Left lung (tissue), 10 donors: ENCODE measurements around the gene PRPF19. TPM values are rescaled to one million over a fixed set of nuclear protein-coding genes. Genes with fewer than 3 reads are reported as not detected.

ENCODE experiments used
- ATAC-seq: fragments of 200-7000 bp; cut with Tn5 transposase; one replicate; pipeline ENCODE4 v1.9.1; 2020; ENCODE audit warnings: moderate library complexity
- DNase-seq, 4 donors: peaks; one replicate each; pipeline ENCODE4 v3.0.0-alpha.2; 2013 to 2020
- H3K27ac ChIP-seq, 2 donors: fragments of 200-600 bp; sonication (generic) in 1 of 2; one replicate each; pipeline versions ENCODE4 v1.5.0 to v1.8.0; 2020 to 2021
- H3K27me3 ChIP-seq, 2 donors: fragments of 200-600 bp; sonication (generic) in 1 of 2; one replicate each; pipeline versions ENCODE4 v1.5.0 to v1.8.0; 2020 to 2021
- H3K36me3 ChIP-seq, 2 donors: fragments of 200-600 bp; sonication (generic) in 1 of 2; one replicate each; pipeline versions ENCODE4 v1.5.0 to v1.8.0; 2020 to 2021
- H3K4me1 ChIP-seq, 2 donors: fragments of 200-600 bp; one replicate each; pipeline ENCODE4 v1.8.0; 2021
- H3K4me3 ChIP-seq, 2 donors: fragments of 200-600 bp; sonication (generic) in 1 of 2; one replicate each; pipeline versions ENCODE4 v1.5.0 to v1.8.0; 2020 to 2021; ENCODE audit warnings: mild to moderate bottlenecking in 1 of 2
- H3K9me3 ChIP-seq, 2 donors: fragments of 200-600 bp; sonication (generic) in 1 of 2; one replicate each; pipeline versions ENCODE4 v1.5.0 to v1.8.0; 2020 to 2021
- intact Hi-C, 2 donors: fragments of 100-400 bp; cut with DNase I; formaldehyde crosslinking; loops; one replicate each; pipeline versions ENCODE4 v1.11.2 to v1.14.2; 2022
- polyA plus RNA-seq, 6 donors: library from polyadenylated mRNA; unstranded; fragments of 120-200 nt; gene quantifications; one replicate each; pipeline ENCODE4 v1.2.1, GENCODE V29; 2013; ENCODE audit not compliant: insufficient read length in 6 of 6
- total RNA-seq, 2 donors: library from RNA; stranded (reverse); fragmentation: NEBNext Ultra II Directional; extraction: Animal tissue kit (Norgen Biotek cat#: 25700); gene quantifications; one replicate each; pipeline ENCODE4 v1.2.1, GENCODE V29; 2021
- TF ChIP-seq, protein P1 (sequence below), 2 donors: fragments of 200-600 bp; sonication (generic) in 1 of 2; IDR thresholded peaks; one replicate each; pipeline versions ENCODE4 v1.5.0 to v1.8.0; 2021; ENCODE audit warnings: antibody characterized with exemption in 2 of 2
- donor health status: DM: no; HTN: yes; CAD: no.
- donor health status: DM: no; HTN: no; CAD: no.

Gene PRPF19
- total and polyA plus RNA-seq, 8 donors = 49.1 to 144 (median 117) TPM

GRCh38 chr11:60938500-60938899 is 32.1 kb upstream of the PRPF19 start:
- H3K36me3 ChIP-seq = peaks cover 0 to 78% of the 10 kb centered on the region in 2 donors
- ATAC-seq (no peak), DNase-seq (no peak)
- H3K27me3 ChIP-seq = no peaks in the 10 kb centered on the region
- TF ChIP-seq, protein P1, sequence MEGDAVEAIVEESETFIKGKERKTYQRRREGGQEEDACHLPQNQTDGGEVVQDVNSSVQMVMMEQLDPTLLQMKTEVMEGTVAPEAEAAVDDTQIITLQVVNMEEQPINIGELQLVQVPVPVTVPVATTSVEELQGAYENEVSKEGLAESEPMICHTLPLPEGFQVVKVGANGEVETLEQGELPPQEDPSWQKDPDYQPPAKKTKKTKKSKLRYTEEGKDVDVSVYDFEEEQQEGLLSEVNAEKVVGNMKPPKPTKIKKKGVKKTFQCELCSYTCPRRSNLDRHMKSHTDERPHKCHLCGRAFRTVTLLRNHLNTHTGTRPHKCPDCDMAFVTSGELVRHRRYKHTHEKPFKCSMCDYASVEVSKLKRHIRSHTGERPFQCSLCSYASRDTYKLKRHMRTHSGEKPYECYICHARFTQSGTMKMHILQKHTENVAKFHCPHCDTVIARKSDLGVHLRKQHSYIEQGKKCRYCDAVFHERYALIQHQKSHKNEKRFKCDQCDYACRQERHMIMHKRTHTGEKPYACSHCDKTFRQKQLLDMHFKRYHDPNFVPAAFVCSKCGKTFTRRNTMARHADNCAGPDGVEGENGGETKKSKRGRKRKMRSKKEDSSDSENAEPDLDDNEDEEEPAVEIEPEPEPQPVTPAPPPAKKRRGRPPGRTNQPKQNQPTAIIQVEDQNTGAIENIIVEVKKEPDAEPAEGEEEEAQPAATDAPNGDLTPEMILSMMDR (IDR thresholded peaks at IDR 0.05) = no peak
- intact Hi-C loops = no loop called here
- no peak overlapping the region for H3K4me3 ChIP-seq
- H3K27ac ChIP-seq = no peak overlapping the region
- peaks cover 4 to 12% of the 10 kb centered on the region in 2 donors for H3K4me1 ChIP-seq
- no peaks in the 10 kb centered on the region for H3K9me3 ChIP-seq

DNA sequence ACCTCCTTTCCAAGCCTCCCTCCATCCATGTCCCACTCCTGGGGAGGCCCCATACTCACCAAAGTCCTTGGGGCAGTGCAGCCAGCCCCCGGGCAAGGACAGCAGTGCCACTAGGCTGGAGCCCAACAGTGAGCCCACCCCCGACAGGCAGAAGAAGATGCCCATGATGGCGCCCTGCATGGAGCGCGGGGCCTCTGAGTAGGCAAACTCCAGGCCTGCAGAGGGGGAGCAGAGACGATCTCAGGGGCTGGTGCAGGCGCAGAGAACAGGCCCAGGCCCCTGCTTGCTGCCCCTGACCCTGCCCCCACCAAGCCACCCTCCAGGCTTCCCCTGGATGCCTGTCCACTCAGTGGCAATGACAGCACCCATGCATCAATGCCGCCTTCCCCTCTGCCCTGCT is 31.4 kb upstream of the PRPF19 start:
- Histone ChIP-seq H3K27ac (peak overlapping the region in 1 of 2 donors; percentile 53), H3K4me1 (peaks cover 0 to 6% of the 10 kb centered on the region in 2 donors), H3K36me3 (peaks cover 0 to 71% of the 10 kb centered on the region in 2 donors), H3K27me3 (no peaks in the 10 kb centered on the region), H3K9me3 (no peaks in the 10 kb centered on the region), H3K4me3 (no peak overlapping the region)
- no peak for ATAC-seq
- DNase-seq = no peak
- TF ChIP-seq, protein P1 (IDR thresholded peaks at IDR 0.05) = no peak
- intact Hi-C loops = no loop called here

DNA sequence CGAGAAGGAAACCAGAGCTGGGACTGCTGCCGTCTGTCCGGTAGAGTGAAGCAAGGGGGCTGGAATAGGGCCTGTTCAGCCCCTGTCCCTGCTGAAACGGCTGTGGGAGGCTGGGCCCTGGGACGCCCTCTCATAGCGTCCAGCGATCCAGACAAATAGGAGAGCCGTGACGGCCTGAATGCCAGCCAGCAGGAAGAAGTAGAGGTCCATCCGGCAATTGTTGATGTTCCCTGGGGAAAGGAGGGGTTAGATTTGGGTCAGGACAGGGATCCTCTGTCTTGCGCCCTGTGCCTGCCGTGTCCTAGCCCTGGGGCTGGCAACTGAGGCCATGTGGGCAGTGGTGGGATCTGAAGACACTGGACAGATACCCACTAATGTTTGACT is 30.8 kb upstream of the PRPF19 start:
- Histone ChIP-seq H3K9me3 (no peaks in the 10 kb centered on the region), H3K27ac (peak overlapping the region; percentile 53), H3K27me3 (no peaks in the 10 kb centered on the region), H3K36me3 (peaks cover 0 to 64% of the 10 kb centered on the region in 2 donors), H3K4me1 (peaks cover 0 to 6% of the 10 kb centered on the region in 2 donors), H3K4me3 (no peak overlapping the region)
- ATAC-seq (no peak), DNase-seq (no peak)
- TF ChIP-seq, protein P1 (IDR thresholded peaks at IDR 0.05) = no peak
- intact Hi-C loops = no loop called here

DNA sequence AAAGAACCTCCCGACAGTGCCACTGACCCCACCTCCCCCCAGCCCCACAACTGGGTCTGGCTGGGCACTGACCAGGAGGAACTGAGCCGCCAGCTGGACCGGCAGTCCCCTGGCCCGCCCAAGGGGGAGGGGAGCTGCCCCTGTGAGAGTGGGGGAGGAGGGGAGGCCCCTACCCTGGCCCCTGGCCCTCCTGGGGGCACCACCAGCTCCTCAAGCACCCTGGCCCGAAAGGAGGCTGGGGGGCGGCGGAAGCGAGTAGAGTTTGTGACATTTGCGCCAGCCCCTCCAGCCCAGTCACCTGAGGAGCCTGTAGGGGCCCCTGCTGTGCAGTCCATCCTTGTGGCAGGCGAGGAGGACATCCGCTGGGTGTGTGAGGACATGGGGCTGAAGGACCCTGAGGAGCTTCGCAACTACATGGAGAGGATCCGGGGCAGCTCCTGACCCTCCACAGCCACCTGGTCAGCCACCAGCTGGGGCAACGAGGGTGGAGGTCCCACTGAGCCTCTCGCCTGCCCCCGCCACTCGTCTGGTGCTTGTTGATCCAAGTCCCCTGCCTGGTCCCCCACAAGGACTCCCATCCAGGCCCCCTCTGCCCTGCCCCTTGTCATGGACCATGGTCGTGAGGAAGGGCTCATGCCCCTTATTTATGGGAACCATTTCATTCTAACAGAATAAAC is 30.2 kb upstream of the PRPF19 start:
- no peaks in the 10 kb centered on the region for H3K9me3 ChIP-seq
- ATAC-seq = no peak
- peak in 1 of 4 donors; percentile 30 for DNase-seq
- H3K27me3 ChIP-seq = no peaks in the 10 kb centered on the region
- peaks cover 0 to 59% of the 10 kb centered on the region in 2 donors for H3K36me3 ChIP-seq
- H3K4me3 ChIP-seq = no peak overlapping the region
- intact Hi-C loops = no loop called here
- peaks cover 0 to 6% of the 10 kb centered on the region in 2 donors for H3K4me1 ChIP-seq
- TF ChIP-seq, protein P1 (IDR thresholded peaks at IDR 0.05) = no peak
- H3K27ac ChIP-seq = peak overlapping the region; percentile 53

DNA sequence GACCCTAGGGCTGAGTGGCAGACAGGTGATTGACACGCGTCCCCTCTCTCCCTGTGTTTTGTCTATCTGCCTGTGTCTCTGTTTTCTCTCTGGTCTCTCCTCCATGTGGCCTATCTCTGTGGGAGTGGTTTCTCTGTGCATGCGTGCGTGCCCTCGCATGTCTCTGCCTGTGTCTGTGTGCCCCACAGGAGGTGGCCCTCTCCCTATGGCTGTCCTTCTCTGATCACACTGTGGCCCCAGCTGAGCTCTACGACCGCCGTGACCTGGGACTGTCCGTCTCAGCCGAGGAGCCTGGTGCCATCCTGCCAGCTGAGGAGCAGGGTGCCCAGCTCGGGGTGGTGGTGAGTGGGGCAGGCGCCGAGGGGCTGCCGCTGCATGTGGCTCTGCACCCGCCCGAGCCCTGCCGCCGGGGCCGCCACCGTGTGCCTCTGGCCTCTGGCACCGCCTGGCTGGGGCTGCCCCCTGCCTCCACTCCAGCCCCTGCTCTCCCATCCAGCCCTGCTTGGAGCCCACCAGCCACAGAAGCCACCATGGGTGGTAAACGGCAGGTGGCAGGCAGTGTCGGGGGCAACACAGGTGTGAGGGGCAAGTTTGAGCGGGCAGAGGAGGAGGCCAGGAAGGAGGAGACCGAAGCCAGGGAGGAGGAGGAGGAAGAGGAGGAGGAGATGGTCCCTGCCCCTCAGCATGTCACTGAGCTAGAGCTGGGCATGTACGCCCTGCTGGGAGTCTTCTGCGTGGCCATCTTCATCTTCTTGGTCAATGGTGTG is 29.5 kb upstream of the PRPF19 start:
- no peak for ATAC-seq
- no peak for DNase-seq
- no peaks in the 10 kb centered on the region for H3K9me3 ChIP-seq
- no peaks in the 10 kb centered on the region for H3K27me3 ChIP-seq
- H3K4me3 ChIP-seq = no peak overlapping the region
- H3K4me1 ChIP-seq = peaks cover 0 to 6% of the 10 kb centered on the region in 2 donors
- H3K27ac ChIP-seq = peak overlapping the region; percentile 53
- intact Hi-C loops = no loop called here
- H3K36me3 ChIP-seq = peaks cover 0 to 51% of the 10 kb centered on the region in 2 donors
- TF ChIP-seq, protein P1 (IDR thresholded peaks at IDR 0.05) = no peak
